Keratinocyte (primary cell): ENCODE data around the gene SEMA7A. TPM values are rescaled to one million over a fixed set of nuclear protein-coding genes. Genes with fewer than 3 reads are reported as not detected.

Source experiments
- DNase-seq: peaks from one replicate; pipeline ENCODE4 v3.0.0-alpha.2; 2011; ENCODE audit warnings: low read depth, missing footprints, low spot score
- FAIRE-seq: peaks from 2 replicates; lab custom pipeline; 2011; peaks lifted over from hg19 to GRCh38; lab: Jason Lieb, UNC
- H2AFZ ChIP-seq: 2 replicates; pipeline ENCODE4 v1.6.0; 2012; ENCODE audit warnings: low read length, control low read depth, inconsistent platforms; ENCODE audit not compliant: control insufficient read depth
- H3K27ac ChIP-seq: 2 replicates; pipeline ENCODE4 v1.5.1; 2011; ENCODE audit warnings: low read length; ENCODE audit not compliant: control insufficient read depth, insufficient read depth
- H3K27me3 ChIP-seq: 3 replicates; pipeline ENCODE4 v1.6.0; 2011; ENCODE audit warnings: low read length; ENCODE audit not compliant: control insufficient read depth, insufficient read depth; ENCODE audit errors: extremely low read depth
- H3K36me3 ChIP-seq, 2 experiments: 2 replicates in 1 of 2; 3 replicates in 1 of 2; pipeline ENCODE4 v1.5.1; 2011; ENCODE audit warnings: low read length in 2 of 2, mild to moderate bottlenecking in 1 of 2; ENCODE audit not compliant: control insufficient read depth in 2 of 2, insufficient read depth in 2 of 2; ENCODE audit errors: extremely low read depth in 1 of 2
- H3K4me1 ChIP-seq: 3 replicates; pipeline ENCODE4 v1.5.1; 2011; ENCODE audit warnings: low read length; ENCODE audit not compliant: control insufficient read depth, insufficient read depth; ENCODE audit errors: extremely low read depth
- H3K4me2 ChIP-seq: 3 replicates; pipeline ENCODE4 v1.6.0; 2011; ENCODE audit warnings: low read depth, low read length; ENCODE audit not compliant: control insufficient read depth, insufficient read depth; ENCODE audit errors: extremely low read depth
- H3K4me3 ChIP-seq, 3 experiments: fragments of 200-600 bp in 1 of 3; sonication (generic) in 1 of 3; 2 replicates in 2 of 3; 3 replicates in 1 of 3; pipeline ENCODE4 v1.5.1; 2011 to 2016; ENCODE audit warnings: low read length in 3 of 3, mild to moderate bottlenecking in 3 of 3, control low read depth in 2 of 3, inconsistent platforms in 1 of 3, low read depth in 1 of 3, mixed read lengths in 1 of 3, mixed run types in 1 of 3, moderate library complexity in 1 of 3; ENCODE audit not compliant: control insufficient read depth in 2 of 3, insufficient read depth in 2 of 3; ENCODE audit errors: extremely low read depth in 1 of 3
- H3K79me2 ChIP-seq: 2 replicates; pipeline ENCODE4 v1.6.0; 2012; ENCODE audit warnings: low read length; ENCODE audit not compliant: control insufficient read depth, insufficient read depth
- H3K9ac ChIP-seq: 3 replicates; pipeline ENCODE4 v1.6.0; 2011; ENCODE audit warnings: low read length; ENCODE audit not compliant: control insufficient read depth, insufficient read depth; ENCODE audit errors: extremely low read depth
- H3K9me1 ChIP-seq: 3 replicates; pipeline ENCODE4 v1.6.0; 2011; ENCODE audit warnings: low read length; ENCODE audit not compliant: control insufficient read depth, insufficient read depth; ENCODE audit errors: extremely low read depth
- H3K9me3 ChIP-seq: 2 replicates; pipeline ENCODE4 v1.5.1; 2012; ENCODE audit warnings: low read depth, low read length; ENCODE audit not compliant: control insufficient read depth
- H4K20me1 ChIP-seq: 3 replicates; pipeline ENCODE4 v1.6.0; 2011; ENCODE audit warnings: low read length; ENCODE audit not compliant: control insufficient read depth, insufficient read depth; ENCODE audit errors: extremely low read depth
- EZH2 ChIP-seq: IDR thresholded peaks from one replicate; pipeline ENCODE4 v1.6.1; 2012; ENCODE audit warnings: inconsistent platforms, mild to moderate bottlenecking, low read length, moderate library complexity
- dilution Hi-C: fragments of 300-500 bp; cut with MboI; formaldehyde crosslinking; loops from one replicate; pipeline ENCODE4 v1.7.0; 2020; ENCODE audit warnings: low sequenced_read_pairs; ENCODE audit not compliant: extremely low pct_ligation_motif_present
- polyA plus RNA-seq, 5 experiments: library from polyadenylated mRNA; depleted of rRNA in 3 of 5; stranded (reverse) in 3 of 5; stranded (forward) in 1 of 5; unstranded in 1 of 5; fragments of >200 nt; gene quantifications; 1 replicate in 1 of 5; 2 replicates in 3 of 5; 3 replicates in 1 of 5; pipeline versions ENCODE4 v1.2.1 to v1.2.3, GENCODE V29; 2011 to 2012; ENCODE audit warnings: missing spikeins in 2 of 5, low read depth in 1 of 5, low replicate concordance in 1 of 5
- TF ChIP-seq, protein P1 (sequence below), 3 experiments: IDR thresholded peaks in 1 of 3; conservative IDR thresholded peaks in 1 of 3; optimal IDR thresholded peaks in 1 of 3; 2 replicates in 2 of 3; 3 replicates in 1 of 3; pipeline versions ENCODE3 to v1.5.1; 2011; ENCODE audit warnings: low read length in 3 of 3, mild to moderate bottlenecking in 3 of 3, moderate library complexity in 2 of 3, control low read depth in 1 of 3, inconsistent platforms in 1 of 3; ENCODE audit not compliant: insufficient read depth in 2 of 3; ENCODE audit errors: extremely low read depth in 1 of 3

The SEMA7A gene
- polyA plus RNA-seq, 1 donor (not counting 4 experiments of a cell fraction or from before 2014, with no cell fraction given) = 8.0 TPM

DNA sequence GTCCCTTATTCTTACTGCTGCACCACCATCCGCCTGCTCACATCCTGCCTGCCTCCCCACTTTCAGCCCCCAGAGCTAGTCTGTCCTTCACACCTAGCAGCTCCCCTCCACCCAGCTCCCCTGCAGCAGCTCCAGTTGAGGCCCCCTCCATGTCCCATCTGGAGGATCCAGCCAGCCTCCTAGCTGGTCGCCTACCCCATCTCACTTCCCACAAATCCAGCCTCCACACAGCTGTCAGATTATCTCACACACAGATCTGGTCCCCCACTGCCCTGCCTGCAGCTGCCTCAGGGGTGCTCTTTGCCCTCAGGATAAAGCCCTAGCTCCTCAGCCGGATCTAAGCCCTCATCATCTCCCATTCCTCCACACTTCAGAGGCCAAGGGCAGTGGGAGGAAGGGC, 8.8 kb upstream of the SEMA7A start:
- H3K79me2 ChIP-seq = no peaks in the 10 kb centered on the region
- no peak overlapping the region for H3K4me3 ChIP-seq
- H3K36me3 ChIP-seq = peaks cover 0 to 9% of the 10 kb centered on the region in 2 experiments
- no peak overlapping the region for H3K9ac ChIP-seq
- no peak overlapping the region for H2AFZ ChIP-seq
- no peaks in the 10 kb centered on the region for H4K20me1 ChIP-seq
- no peaks in the 10 kb centered on the region for H3K9me1 ChIP-seq
- no peaks in the 10 kb centered on the region for H3K9me3 ChIP-seq
- no peak for DNase-seq
- FAIRE-seq = no peak
- H3K27ac ChIP-seq = no peak overlapping the region
- TF ChIP-seq, protein P1, sequence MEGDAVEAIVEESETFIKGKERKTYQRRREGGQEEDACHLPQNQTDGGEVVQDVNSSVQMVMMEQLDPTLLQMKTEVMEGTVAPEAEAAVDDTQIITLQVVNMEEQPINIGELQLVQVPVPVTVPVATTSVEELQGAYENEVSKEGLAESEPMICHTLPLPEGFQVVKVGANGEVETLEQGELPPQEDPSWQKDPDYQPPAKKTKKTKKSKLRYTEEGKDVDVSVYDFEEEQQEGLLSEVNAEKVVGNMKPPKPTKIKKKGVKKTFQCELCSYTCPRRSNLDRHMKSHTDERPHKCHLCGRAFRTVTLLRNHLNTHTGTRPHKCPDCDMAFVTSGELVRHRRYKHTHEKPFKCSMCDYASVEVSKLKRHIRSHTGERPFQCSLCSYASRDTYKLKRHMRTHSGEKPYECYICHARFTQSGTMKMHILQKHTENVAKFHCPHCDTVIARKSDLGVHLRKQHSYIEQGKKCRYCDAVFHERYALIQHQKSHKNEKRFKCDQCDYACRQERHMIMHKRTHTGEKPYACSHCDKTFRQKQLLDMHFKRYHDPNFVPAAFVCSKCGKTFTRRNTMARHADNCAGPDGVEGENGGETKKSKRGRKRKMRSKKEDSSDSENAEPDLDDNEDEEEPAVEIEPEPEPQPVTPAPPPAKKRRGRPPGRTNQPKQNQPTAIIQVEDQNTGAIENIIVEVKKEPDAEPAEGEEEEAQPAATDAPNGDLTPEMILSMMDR (optimal IDR thresholded peaks at IDR 0.05 in 1 of 3, IDR thresholded peaks at IDR 0.05 in 1 of 3, conservative IDR thresholded peaks at IDR 0.05 in 1 of 3; ENCODE audit: extremely low read depth in 1 of 3, insufficient read depth in 2 of 3, low read length in 3 of 3) = no peak
- TF ChIP-seq EZH2 = no peak
- no peak overlapping the region for H3K4me2 ChIP-seq
- no peaks in the 10 kb centered on the region for H3K27me3 ChIP-seq
- dilution Hi-C loops = no loop called here
- H3K4me1 ChIP-seq = peaks cover 6% of the 10 kb centered on the region

DNA sequence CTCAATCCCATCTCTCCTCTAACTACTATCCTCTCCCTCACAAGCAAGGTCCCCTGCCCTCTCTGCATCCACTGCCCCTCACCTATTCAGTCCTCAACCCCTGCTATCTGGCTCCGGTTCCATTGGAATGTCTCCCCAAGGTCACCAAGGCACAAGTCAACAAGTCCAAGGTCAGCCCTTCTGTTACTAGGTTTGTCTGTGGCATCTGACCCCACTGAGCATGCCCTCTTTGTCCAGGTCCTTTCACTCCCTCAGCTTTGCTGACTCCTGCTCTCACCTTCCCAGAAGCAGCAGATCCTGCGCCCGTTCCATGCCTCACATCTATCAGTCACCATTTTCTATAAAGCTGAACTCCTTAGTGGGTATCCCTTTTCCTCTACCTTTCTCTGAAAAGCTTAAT, 8.3 kb upstream of the SEMA7A start:
- Histone ChIP-seq H2AFZ (no peak overlapping the region), H3K4me1 (peaks cover 6% of the 10 kb centered on the region), H3K79me2 (no peaks in the 10 kb centered on the region), H3K4me3 (no peak overlapping the region), H3K9me3 (no peaks in the 10 kb centered on the region), H3K9me1 (no peaks in the 10 kb centered on the region), H3K27me3 (no peaks in the 10 kb centered on the region), H4K20me1 (no peaks in the 10 kb centered on the region), H3K36me3 (peaks cover 0 to 5% of the 10 kb centered on the region in 2 experiments), H3K27ac (no peak overlapping the region), H3K4me2 (no peak overlapping the region), H3K9ac (no peak overlapping the region)
- DNase-seq (no peak), FAIRE-seq (no peak)
- TF ChIP-seq EZH2 = no peak
- TF ChIP-seq, protein P1 (optimal IDR thresholded peaks at IDR 0.05 in 1 of 3, IDR thresholded peaks at IDR 0.05 in 1 of 3, conservative IDR thresholded peaks at IDR 0.05 in 1 of 3; ENCODE audit: extremely low read depth in 1 of 3, insufficient read depth in 2 of 3, low read length in 3 of 3) = no peak
- dilution Hi-C loops = no loop called here
